Parathyroid adenoma (tissue), 2 donors: Measurements from ENCODE around the gene CACNA1F.

ENCODE experiments used
- H2AFZ ChIP-seq: fragments of 300-600 bp; sonication (generic); one replicate; pipeline ENCODE4 v1.7.0; 2017; ENCODE audit warnings: antibody characterized with exemption, mild to moderate bottlenecking
- H3K27ac ChIP-seq: fragments of 300-600 bp; sonication (generic); one replicate; pipeline ENCODE4 v1.7.0; 2017
- H3K27me3 ChIP-seq: fragments of 300-600 bp; sonication (generic); one replicate; pipeline ENCODE4 v1.7.0; 2017; ENCODE audit warnings: low read length; ENCODE audit not compliant: control insufficient read depth, insufficient read depth
- H3K36me3 ChIP-seq: fragments of 300-600 bp; sonication (generic); one replicate; pipeline ENCODE4 v1.7.0; 2017; ENCODE audit warnings: low read length; ENCODE audit not compliant: control insufficient read depth, insufficient read depth
- H3K4me1 ChIP-seq: fragments of 300-600 bp; sonication (generic); one replicate; pipeline ENCODE4 v1.7.0; 2017; ENCODE audit warnings: control low read depth
- H3K4me2 ChIP-seq: fragments of 300-600 bp; sonication (generic); one replicate; pipeline ENCODE4 v1.7.0; 2017; ENCODE audit warnings: low read length
- H3K4me3 ChIP-seq: fragments of 300-600 bp; sonication (generic); one replicate; pipeline ENCODE4 v1.7.0; 2017; ENCODE audit warnings: low read depth, low read length
- H3K79me2 ChIP-seq: fragments of 300-600 bp; sonication (generic); one replicate; pipeline ENCODE4 v1.7.0; 2017; ENCODE audit warnings: control low read depth
- H3K9ac ChIP-seq: fragments of 300-600 bp; sonication (generic); one replicate; pipeline ENCODE4 v1.7.0; 2017; ENCODE audit warnings: mild to moderate bottlenecking
- H3K9me3 ChIP-seq: fragments of 300-600 bp; sonication (generic); one replicate; pipeline ENCODE4 v1.7.0; 2017; ENCODE audit warnings: low read length; ENCODE audit not compliant: control insufficient read depth
- TF ChIP-seq, protein P1 (sequence below): fragments of 300-600 bp; sonication (generic); IDR thresholded peaks from one replicate; pipeline ENCODE4 v1.7.0; 2017; ENCODE audit warnings: antibody characterized with exemption, mild to moderate bottlenecking
- donor health status: primary hyperparathyroidism.

CACNA1F gene

DNA sequence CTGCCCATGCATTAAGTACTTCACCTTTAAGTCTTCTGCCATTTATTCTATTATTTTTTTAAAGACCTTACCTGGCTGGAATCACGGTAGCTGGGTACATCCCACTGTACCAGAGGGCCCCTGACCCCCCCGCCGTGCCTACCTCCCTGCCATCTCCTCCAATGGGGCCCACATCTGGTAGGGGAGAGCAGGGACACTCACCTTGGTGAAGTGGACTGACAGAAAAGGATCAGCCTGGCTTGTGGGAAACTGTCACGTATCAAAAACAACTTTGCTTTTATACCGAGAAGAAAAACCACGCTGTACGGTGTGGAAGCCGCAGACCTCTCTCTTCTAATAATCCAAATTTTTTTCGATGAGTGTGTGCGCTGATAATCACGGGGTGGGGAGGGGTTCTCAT, 31.3 kb upstream of the CACNA1F start, which contains the start of gene FOXP3:
Gene FOXP3, minus strand, starts transcription at position 251 of the 400 bp plus-strand sequence. CDS start 6,205 bp downstream, outside the sequence.
- Histone ChIP-seq H2AFZ (no peak within 1 kb of the TSS), H3K4me2 (no peak within 1 kb of the TSS), H3K4me3 (no peak within 1 kb of the TSS), H3K27me3 (no peaks in the 10 kb centered on the region), H3K79me2 (no peaks in the 10 kb centered on the region), H3K4me1 (no peaks in the 10 kb centered on the region), H3K27ac (no peak within 1 kb of the TSS), H3K36me3 (no peaks in the 10 kb centered on the region), H3K9ac (no peak within 1 kb of the TSS), H3K9me3 (no peaks in the 10 kb centered on the region)
- TF ChIP-seq, protein P1, sequence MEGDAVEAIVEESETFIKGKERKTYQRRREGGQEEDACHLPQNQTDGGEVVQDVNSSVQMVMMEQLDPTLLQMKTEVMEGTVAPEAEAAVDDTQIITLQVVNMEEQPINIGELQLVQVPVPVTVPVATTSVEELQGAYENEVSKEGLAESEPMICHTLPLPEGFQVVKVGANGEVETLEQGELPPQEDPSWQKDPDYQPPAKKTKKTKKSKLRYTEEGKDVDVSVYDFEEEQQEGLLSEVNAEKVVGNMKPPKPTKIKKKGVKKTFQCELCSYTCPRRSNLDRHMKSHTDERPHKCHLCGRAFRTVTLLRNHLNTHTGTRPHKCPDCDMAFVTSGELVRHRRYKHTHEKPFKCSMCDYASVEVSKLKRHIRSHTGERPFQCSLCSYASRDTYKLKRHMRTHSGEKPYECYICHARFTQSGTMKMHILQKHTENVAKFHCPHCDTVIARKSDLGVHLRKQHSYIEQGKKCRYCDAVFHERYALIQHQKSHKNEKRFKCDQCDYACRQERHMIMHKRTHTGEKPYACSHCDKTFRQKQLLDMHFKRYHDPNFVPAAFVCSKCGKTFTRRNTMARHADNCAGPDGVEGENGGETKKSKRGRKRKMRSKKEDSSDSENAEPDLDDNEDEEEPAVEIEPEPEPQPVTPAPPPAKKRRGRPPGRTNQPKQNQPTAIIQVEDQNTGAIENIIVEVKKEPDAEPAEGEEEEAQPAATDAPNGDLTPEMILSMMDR, result no peak

DNA sequence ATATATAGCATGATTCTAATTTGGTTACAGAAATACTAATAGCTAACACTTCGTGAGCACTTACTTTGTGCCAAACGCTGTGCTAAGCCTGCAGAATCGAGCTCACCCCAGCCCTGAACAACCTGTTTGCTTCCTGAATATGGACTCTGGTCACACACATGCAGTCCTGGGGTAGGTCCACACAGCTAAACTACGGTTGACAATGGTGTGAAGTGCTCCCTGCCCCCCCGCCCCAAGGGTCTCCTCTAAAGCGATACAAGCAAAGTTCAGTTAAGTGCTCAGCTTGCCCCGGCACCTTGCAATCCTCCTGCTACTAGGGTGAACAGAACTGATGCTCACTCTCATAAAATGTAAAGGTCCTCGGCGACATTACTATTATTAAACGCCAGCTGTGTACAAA, 30.5 kb upstream of the CACNA1F start:
- Histone ChIP-seq H3K9ac (no peak overlapping the region), H3K4me2 (no peak overlapping the region), H3K79me2 (no peaks in the 10 kb centered on the region), H3K4me1 (no peaks in the 10 kb centered on the region), H3K4me3 (no peak overlapping the region), H3K9me3 (no peaks in the 10 kb centered on the region), H3K27me3 (no peaks in the 10 kb centered on the region), H3K27ac (no peak overlapping the region), H3K36me3 (no peaks in the 10 kb centered on the region), H2AFZ (no peak overlapping the region)
- TF ChIP-seq, protein P1, result no peak

DNA sequence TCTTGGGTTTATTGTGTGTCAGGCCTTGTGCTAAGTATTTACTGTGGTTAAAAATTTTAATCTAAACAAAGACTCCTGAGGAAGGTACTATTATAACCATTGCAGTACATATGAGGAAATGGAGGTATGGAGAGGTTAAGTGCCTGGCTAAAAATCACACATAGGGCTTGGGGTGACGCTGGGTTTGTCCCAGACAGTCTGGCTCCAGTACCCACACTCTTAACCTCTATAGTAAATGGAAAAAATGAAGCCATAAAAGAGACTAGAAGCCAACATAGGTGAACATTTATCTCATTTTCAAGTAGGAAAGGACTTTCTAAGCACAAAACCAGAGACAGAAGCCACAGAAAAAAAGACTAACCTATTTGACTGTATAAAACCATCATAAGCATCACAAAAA, 29.5 kb upstream of the CACNA1F start:
- TF ChIP-seq, protein P1, result no peak
- H3K4me2 ChIP-seq, result no peak overlapping the region

DNA sequence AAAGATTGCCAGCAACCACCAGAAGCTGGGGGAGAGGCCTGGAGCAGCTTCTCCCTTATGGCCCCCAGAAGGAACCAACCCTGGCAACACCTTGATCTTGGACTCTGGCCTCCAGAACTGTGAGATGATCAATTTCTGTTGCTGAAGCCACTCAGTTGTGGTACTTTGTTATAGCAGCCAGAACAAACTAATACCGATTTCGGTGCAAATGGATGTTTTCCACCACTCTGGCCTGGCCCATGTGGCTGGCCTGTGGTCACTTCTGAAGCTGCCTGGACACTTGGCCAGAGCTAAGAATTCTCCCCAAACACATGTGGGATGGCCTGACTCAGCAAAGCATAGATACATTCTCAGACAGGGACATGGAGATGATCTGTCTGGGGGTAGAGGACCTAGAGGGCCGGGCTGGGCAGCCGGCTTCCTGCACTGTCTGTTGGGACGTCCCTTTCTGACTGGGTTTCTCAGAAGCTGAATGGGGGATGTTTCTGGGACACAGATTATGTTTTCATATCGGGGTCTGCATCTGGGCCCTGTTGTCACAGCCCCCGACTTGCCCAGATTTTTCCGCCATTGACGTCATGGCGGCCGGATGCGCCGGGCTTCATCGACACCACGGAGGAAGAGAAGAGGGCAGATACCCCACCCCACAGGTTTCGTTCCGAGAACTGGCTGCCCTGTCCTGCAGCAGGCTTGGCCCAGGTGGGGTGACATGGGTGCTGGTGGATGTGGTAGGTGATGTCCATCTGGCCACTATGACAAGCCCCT, 27.3 kb upstream of the CACNA1F start:
- Histone ChIP-seq H2AFZ (no peak overlapping the region), H3K27me3 (no peaks in the 10 kb centered on the region), H3K4me2 (no peak overlapping the region), H3K36me3 (no peaks in the 10 kb centered on the region), H3K4me3 (no peak overlapping the region), H3K27ac (no peak overlapping the region), H3K9me3 (no peaks in the 10 kb centered on the region), H3K4me1 (no peaks in the 10 kb centered on the region), H3K79me2 (no peaks in the 10 kb centered on the region), H3K9ac (no peak overlapping the region)
- TF ChIP-seq, protein P1, result no peak

More for the DNA sequence above, 29.5 kb upstream of the CACNA1F start:
- no peaks in the 10 kb centered on the region for H3K4me1 ChIP-seq
- H2AFZ ChIP-seq, result no peak overlapping the region
- no peak overlapping the region for H3K4me3 ChIP-seq
- no peak overlapping the region for H3K27ac ChIP-seq
- no peaks in the 10 kb centered on the region for H3K36me3 ChIP-seq
- H3K27me3 ChIP-seq, result no peaks in the 10 kb centered on the region
- H3K9ac ChIP-seq, result no peak overlapping the region
- no peaks in the 10 kb centered on the region for H3K79me2 ChIP-seq
- no peaks in the 10 kb centered on the region for H3K9me3 ChIP-seq

DNA sequence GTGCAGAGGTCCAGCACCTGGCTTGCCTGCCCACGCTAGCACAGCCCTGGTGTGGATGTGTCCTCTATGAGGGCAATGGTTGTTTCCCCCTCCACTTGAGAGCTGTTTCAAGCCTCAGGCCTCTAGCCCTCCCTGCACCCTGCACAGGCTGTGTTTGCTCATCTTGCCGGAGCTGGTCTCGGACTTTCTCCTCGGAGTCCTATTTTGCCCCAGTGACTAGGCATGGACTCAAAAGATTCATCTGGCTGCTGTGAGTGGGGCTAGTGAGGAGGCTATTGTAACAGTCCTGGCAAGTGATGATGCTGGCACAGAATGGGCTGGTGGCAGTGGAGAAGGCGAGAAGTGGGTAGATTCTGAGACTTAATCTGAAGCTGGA, 25.6 kb upstream of the CACNA1F start:
- Histone ChIP-seq H3K36me3 (no peaks in the 10 kb centered on the region), H3K27me3 (no peaks in the 10 kb centered on the region), H3K27ac (no peak overlapping the region), H2AFZ (no peak overlapping the region), H3K4me3 (no peak overlapping the region), H3K9ac (no peak overlapping the region), H3K79me2 (no peaks in the 10 kb centered on the region), H3K9me3 (no peaks in the 10 kb centered on the region), H3K4me1 (no peaks in the 10 kb centered on the region), H3K4me2 (no peak overlapping the region)
- TF ChIP-seq, protein P1, result no peak
